ENCODE measurements around the gene GLT8D2. TPM values are rescaled to one million over a fixed set of nuclear protein-coding genes. Genes with fewer than 3 reads are reported as not detected.

Gene GLT8D2
- polyA plus RNA-seq, 1 of the 3 experiments (the other 2 are of a cell fraction) = 50.0 TPM

- Histone ChIP-seq H3K36me3 (replicated peaks in 1 of 2; ENCODE audit: control insufficient read depth in 1 of 2, insufficient read depth in 2 of 2, low read length in 1 of 2) (peaks cover 37 to 42% of the 10 kb centered on the region in 2 experiments), H3K27me3 (ENCODE audit: insufficient read depth) (no peaks in the 10 kb centered on the region), H4K20me1 (ENCODE audit: insufficient read depth) (no peaks in the 10 kb centered on the region), H3K9me3 (no peaks in the 10 kb centered on the region), H3F3A (replicated peaks; ENCODE audit: insufficient read depth) (peaks cover 39% of the 10 kb centered on the region), H3K79me2 (ENCODE audit: insufficient read depth) (peaks cover 52% of the 10 kb centered on the region), H3K9me2 (no peaks in the 10 kb centered on the region), H3K4me3 (ENCODE audit: low read depth in 2 of 2, low read length in 1 of 2) (peak overlapping the region; percentile 78 to 87), H2AFZ (ENCODE audit: low read depth) (peak overlapping the region; percentile 98), H3K4me2 (peak overlapping the region; percentile 91), H3K9ac (peak overlapping the region; percentile 77), H3K4me1 (ENCODE audit: control insufficient read depth in 1 of 2, insufficient read depth in 2 of 2, low read depth in 1 of 2, low read length in 1 of 2) (peaks cover 8 to 13% of the 10 kb centered on the region in 2 experiments; a peak in 2 of 4 replicates), H3K27ac (ENCODE audit: low read depth in 2 of 2, low read length in 1 of 2) (peak overlapping the region; percentile 94 to 98)
- no peak for TF ChIP-seq POLR2AphosphoS5 (IDR thresholded peaks at IDR 0.05; ENCODE audit: low read depth, low read length)
- TF ChIP-seq CHD2 (IDR thresholded peaks at IDR 0.05; ENCODE audit: low read length, partially characterized antibody) = no peak
- WGBS (ENCODE audit: low lambda C conversion rate) = 15% methylated on average over 7 of the region's 7 CpGs
- ChIA-PET POLR2A (interaction anchor here (0.7 to 3.4 kb wide), 6 partner anchors 10 to 153 kb away, joined by 3 to 77 read pairs (median 4); partner anchors contain the start of genes HCFC2, HSP90B1 and TDG), CTCF (interaction anchor here (0.9 to 4.2 kb wide), 3 partner anchors 10 to 153 kb away, joined by 3 to 21 read pairs (median 10); partner anchors contain the start of gene TDG)
- peak; percentile 18 for DNase-seq
These were observed 94.0 kb downstream of the GLT8D2 start for GRCh38 chr12:103955811-103956508.

DNA sequence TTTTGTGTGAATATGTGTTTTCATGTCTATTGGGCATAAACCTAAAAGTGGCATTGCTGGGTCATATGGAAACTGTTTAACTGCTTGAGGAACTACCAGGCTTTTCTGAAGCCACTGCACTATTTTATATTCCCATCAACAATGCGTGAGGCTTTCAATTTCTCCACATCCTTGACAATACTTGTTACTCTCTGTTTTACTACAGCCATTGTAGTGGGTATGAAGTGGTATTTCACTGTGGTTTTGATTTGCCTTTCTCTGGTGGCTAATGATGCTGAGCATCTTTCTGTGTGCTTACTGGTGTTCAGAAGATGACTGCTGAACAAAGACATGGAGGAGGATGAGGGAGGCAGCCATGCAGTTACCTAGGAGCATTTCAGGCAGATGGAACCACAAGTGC is 97.5 kb downstream of the GLT8D2 start:
- no peak for TF ChIP-seq CHD2 (IDR thresholded peaks at IDR 0.05; ENCODE audit: low read length, partially characterized antibody)
- no peak for TF ChIP-seq RCOR1 (IDR thresholded peaks at IDR 0.05; ENCODE audit: low read length)
- no peak for TF ChIP-seq TAF1 (IDR thresholded peaks at IDR 0.05; ENCODE audit: borderline replicate concordance, low read depth, low read length)
- TF ChIP-seq GABPA (IDR thresholded peaks at IDR 0.05; ENCODE audit: low read depth) = no peak
- TF ChIP-seq RXRA (IDR thresholded peaks at IDR 0.05; ENCODE audit: borderline replicate concordance, low read depth) = no peak
- TF ChIP-seq TCF12 (IDR thresholded peaks at IDR 0.05) = no peak
- WGBS (ENCODE audit: low lambda C conversion rate) = 94% methylated on average over 1 of the region's 1 CpG
- Histone ChIP-seq H3K27ac (ENCODE audit: low read depth in 2 of 2, low read length in 1 of 2) (no peak overlapping the region), H3K9ac (no peak overlapping the region), H3K4me3 (ENCODE audit: low read depth in 2 of 2, low read length in 1 of 2) (no peak overlapping the region), H3K36me3 (replicated peaks in 1 of 2; ENCODE audit: control insufficient read depth in 1 of 2, insufficient read depth in 2 of 2, low read length in 1 of 2) (peaks cover 68 to 73% of the 10 kb centered on the region in 2 experiments), H3K27me3 (ENCODE audit: insufficient read depth) (no peaks in the 10 kb centered on the region), H2AFZ (ENCODE audit: low read depth) (no peak overlapping the region), H3K4me1 (ENCODE audit: control insufficient read depth in 1 of 2, insufficient read depth in 2 of 2, low read depth in 1 of 2, low read length in 1 of 2) (peaks cover 8 to 13% of the 10 kb centered on the region in 2 experiments; a peak in 2 of 4 replicates), H4K20me1 (ENCODE audit: insufficient read depth) (no peaks in the 10 kb centered on the region), H3K9me3 (no peaks in the 10 kb centered on the region), H3K9me2 (no peaks in the 10 kb centered on the region), H3F3A (replicated peaks; ENCODE audit: insufficient read depth) (peaks cover 55% of the 10 kb centered on the region), H3K79me2 (ENCODE audit: insufficient read depth) (peaks cover 48% of the 10 kb centered on the region), H3K4me2 (no peak overlapping the region)
- POLR2A ChIA-PET = interaction anchor here (2.5 kb wide), 1 partner anchor 13 kb away, joined by 12 read pairs; the partner anchor contains the start of gene TDG
- CTCF ChIA-PET = interaction anchor here (1.1 kb wide), 1 partner anchor 10 kb away, joined by 3 read pairs; no protein-coding TSS in a partner anchor
- no peak for DNase-seq

GRCh38 chr12:103948746-103949406 is 101.1 kb downstream of the GLT8D2 start:
- CTCF ChIA-PET = interaction anchor here (0.6 kb wide), 1 partner anchor 8 kb away, joined by 3 read pairs; no protein-coding TSS in a partner anchor
- POLR2A ChIA-PET = interaction anchor here (0.6 to 1.9 kb wide), 7 partner anchors 10 to 160 kb away, joined by 3 to 8 read pairs (median 3); partner anchors contain the start of genes HSP90B1 and TDG
- peaks cover 69% of the 10 kb centered on the region for H3F3A ChIP-seq (replicated peaks; ENCODE audit: insufficient read depth)
- H2AFZ ChIP-seq (ENCODE audit: low read depth) = no peak overlapping the region
- H3K4me2 ChIP-seq = no peak overlapping the region
- no peak overlapping the region for H3K27ac ChIP-seq (ENCODE audit: low read depth in 2 of 2, low read length in 1 of 2)
- no peaks in the 10 kb centered on the region for H3K4me1 ChIP-seq (ENCODE audit: control insufficient read depth in 1 of 2, insufficient read depth in 2 of 2, low read depth in 1 of 2, low read length in 1 of 2)
- no peak for DNase-seq
- peaks cover 95 to 96% of the 10 kb centered on the region in 2 experiments for H3K36me3 ChIP-seq (replicated peaks in 1 of 2; ENCODE audit: control insufficient read depth in 1 of 2, insufficient read depth in 2 of 2, low read length in 1 of 2)
- no peaks in the 10 kb centered on the region for H4K20me1 ChIP-seq (ENCODE audit: insufficient read depth)
- peaks cover 26% of the 10 kb centered on the region for H3K79me2 ChIP-seq (ENCODE audit: insufficient read depth)
- no peaks in the 10 kb centered on the region for H3K27me3 ChIP-seq (ENCODE audit: insufficient read depth)
- no peak overlapping the region for H3K9ac ChIP-seq
- WGBS (ENCODE audit: low lambda C conversion rate) = 86% methylated on average over 13 of the region's 13 CpGs
- no peaks in the 10 kb centered on the region for H3K9me3 ChIP-seq
- H3K9me2 ChIP-seq = no peaks in the 10 kb centered on the region
- no peak overlapping the region for H3K4me3 ChIP-seq (ENCODE audit: low read depth in 2 of 2, low read length in 1 of 2)
- no peak for TF ChIP-seq MXI1 (IDR thresholded peaks at IDR 0.05; ENCODE audit: low read depth, low read length)
- TF ChIP-seq JUND (IDR thresholded peaks at IDR 0.05) = no peak
- TF ChIP-seq SIN3A (IDR thresholded peaks at IDR 0.05; ENCODE audit: borderline replicate concordance, low read depth, low read length) = no peak
- no peak for TF ChIP-seq RAD21 (IDR thresholded peaks at IDR 0.05; ENCODE audit: low read length)
- no peak for TF ChIP-seq RFX5 (IDR thresholded peaks at IDR 0.05; ENCODE audit: low read length)
- no peak for TF ChIP-seq MEF2A (IDR thresholded peaks at IDR 0.05; ENCODE audit: borderline replicate concordance, low read depth)
- no peak for TF ChIP-seq TCF12 (IDR thresholded peaks at IDR 0.05)
- TF ChIP-seq USF2 (IDR thresholded peaks at IDR 0.05; ENCODE audit: borderline replicate concordance, low read depth, low read length) = no peak
- no peak for TF ChIP-seq ZBTB33 (IDR thresholded peaks at IDR 0.05; ENCODE audit: borderline replicate concordance, low read depth)
- TF ChIP-seq, protein P1, sequence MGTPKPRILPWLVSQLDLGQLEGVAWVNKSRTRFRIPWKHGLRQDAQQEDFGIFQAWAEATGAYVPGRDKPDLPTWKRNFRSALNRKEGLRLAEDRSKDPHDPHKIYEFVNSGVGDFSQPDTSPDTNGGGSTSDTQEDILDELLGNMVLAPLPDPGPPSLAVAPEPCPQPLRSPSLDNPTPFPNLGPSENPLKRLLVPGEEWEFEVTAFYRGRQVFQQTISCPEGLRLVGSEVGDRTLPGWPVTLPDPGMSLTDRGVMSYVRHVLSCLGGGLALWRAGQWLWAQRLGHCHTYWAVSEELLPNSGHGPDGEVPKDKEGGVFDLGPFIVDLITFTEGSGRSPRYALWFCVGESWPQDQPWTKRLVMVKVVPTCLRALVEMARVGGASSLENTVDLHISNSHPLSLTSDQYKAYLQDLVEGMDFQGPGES (IDR thresholded peaks at IDR 0.05; ENCODE audit: low read depth, low read length) = no peak
